HAP-1 (cell line): ENCODE data around the gene FBXW7.

ENCODE experiments used
- DNase-seq, 2 experiments: peaks; one replicate each; pipeline ENCODE4 v3.0.0-alpha.2; 2016 to 2020; ENCODE audit warnings: low spot score in 2 of 2
- H3K27me3 ChIP-seq: fragments of 250-450 bp; sonication (Bioruptor Pico); 2 replicates; pipeline ENCODE4 v1.5.1; 2020; ENCODE audit warnings: low read depth, mild to moderate bottlenecking, moderate library complexity
- H3K36me3 ChIP-seq: fragments of 250-450 bp; sonication (Bioruptor Pico); replicated peaks from 2 replicates; pipeline ENCODE4 v1.5.1; 2020; ENCODE audit warnings: mild to moderate bottlenecking
- H3K4me1 ChIP-seq: fragments of 250-450 bp; sonication (Bioruptor Pico); 2 replicates; pipeline ENCODE4 v1.5.1; 2020; ENCODE audit warnings: mild to moderate bottlenecking
- H3K4me3 ChIP-seq: fragments of 250-450 bp; sonication (Bioruptor Pico); 2 replicates; pipeline ENCODE4 v1.5.1; 2020; ENCODE audit warnings: mild to moderate bottlenecking, moderate library complexity
- H3K9me3 ChIP-seq: fragments of 250-450 bp; sonication (Bioruptor Pico); 2 replicates; pipeline ENCODE4 v1.5.1; 2020; ENCODE audit warnings: mild to moderate bottlenecking, moderate library complexity
- in situ Hi-C: fragments of 300-500 bp; cut with MboI; formaldehyde crosslinking; loops from 3 replicates; pipeline ENCODE4 v1.14.3; 2020; ENCODE audit warnings: low sequenced_read_pairs, inconsistent platforms, mixed read lengths

FBXW7 gene

GRCh38 chr4:152374153-152374552 is 161.7 kb downstream of the FBXW7 start:
- no peak for DNase-seq
- in situ Hi-C loops, result no loop called here
- Histone ChIP-seq H3K4me1 (no peaks in the 10 kb centered on the region), H3K36me3 (no peaks in the 10 kb centered on the region), H3K4me3 (no peak overlapping the region), H3K9me3 (no peaks in the 10 kb centered on the region), H3K27me3 (no peaks in the 10 kb centered on the region)

GRCh38 chr4:152372444-152372843 is 163.4 kb downstream of the FBXW7 start:
- no peaks in the 10 kb centered on the region for H3K9me3 ChIP-seq
- H3K4me1 ChIP-seq, result no peaks in the 10 kb centered on the region
- no peak for DNase-seq
- H3K4me3 ChIP-seq, result no peak overlapping the region
- H3K27me3 ChIP-seq, result no peaks in the 10 kb centered on the region
- H3K36me3 ChIP-seq, result no peaks in the 10 kb centered on the region
- in situ Hi-C loops, result no loop called here

- Histone ChIP-seq H3K4me1 (no peaks in the 10 kb centered on the region), H3K36me3 (no peaks in the 10 kb centered on the region), H3K27me3 (no peaks in the 10 kb centered on the region), H3K9me3 (no peaks in the 10 kb centered on the region), H3K4me3 (no peak overlapping the region)
- in situ Hi-C loops, result no loop called here
- no peak for DNase-seq
Observed at GRCh38 chr4:152369902-152370295, 166.0 kb downstream of the FBXW7 start.

- in situ Hi-C loops, result no loop called here
- Histone ChIP-seq H3K4me3 (no peak overlapping the region), H3K36me3 (no peaks in the 10 kb centered on the region), H3K27me3 (no peaks in the 10 kb centered on the region), H3K4me1 (no peaks in the 10 kb centered on the region), H3K9me3 (no peaks in the 10 kb centered on the region)
- DNase-seq, result no peak
Observed at GRCh38 chr4:152369203-152369901, 166.5 kb downstream of the FBXW7 start.

- H3K4me3 ChIP-seq, result no peak overlapping the region
- no peaks in the 10 kb centered on the region for H3K4me1 ChIP-seq
- no peaks in the 10 kb centered on the region for H3K27me3 ChIP-seq
- no peaks in the 10 kb centered on the region for H3K36me3 ChIP-seq
- no peak for DNase-seq
- in situ Hi-C loops, result no loop called here
- no peaks in the 10 kb centered on the region for H3K9me3 ChIP-seq
Observed at GRCh38 chr4:152368001-152368400, 167.9 kb downstream of the FBXW7 start.

GRCh38 chr4:152364883-152365282 is 171.0 kb downstream of the FBXW7 start:
- no peaks in the 10 kb centered on the region for H3K36me3 ChIP-seq
- no peak overlapping the region for H3K4me3 ChIP-seq
- in situ Hi-C loops, result no loop called here

GRCh38 chr4:152364383-152364782 is 171.5 kb downstream of the FBXW7 start:
- DNase-seq, result no peak
- no peaks in the 10 kb centered on the region for H3K4me1 ChIP-seq
- no peaks in the 10 kb centered on the region for H3K27me3 ChIP-seq
- H3K4me3 ChIP-seq, result no peak overlapping the region
- no peaks in the 10 kb centered on the region for H3K36me3 ChIP-seq
- H3K9me3 ChIP-seq, result no peaks in the 10 kb centered on the region
- in situ Hi-C loops, result no loop called here

More at GRCh38 chr4:152364883-152365282, 171.0 kb downstream of the FBXW7 start:
- DNase-seq, result no peak
- no peaks in the 10 kb centered on the region for H3K27me3 ChIP-seq
- H3K4me1 ChIP-seq, result no peaks in the 10 kb centered on the region
- H3K9me3 ChIP-seq, result no peaks in the 10 kb centered on the region

- DNase-seq, result no peak
- in situ Hi-C loops, result no loop called here
- H3K9me3 ChIP-seq, result no peaks in the 10 kb centered on the region
- no peak overlapping the region for H3K4me3 ChIP-seq
- H3K36me3 ChIP-seq, result no peaks in the 10 kb centered on the region
- no peaks in the 10 kb centered on the region for H3K27me3 ChIP-seq
- H3K4me1 ChIP-seq, result no peaks in the 10 kb centered on the region
Observed at GRCh38 chr4:152363904-152364303, 172.0 kb downstream of the FBXW7 start.

- H3K9me3 ChIP-seq, result no peaks in the 10 kb centered on the region
- H3K4me3 ChIP-seq, result no peak overlapping the region
- H3K27me3 ChIP-seq, result no peaks in the 10 kb centered on the region
- DNase-seq, result no peak
- in situ Hi-C loops, result no loop called here
- no peaks in the 10 kb centered on the region for H3K4me1 ChIP-seq
- H3K36me3 ChIP-seq, result no peaks in the 10 kb centered on the region
Observed at GRCh38 chr4:152363086-152363485, 172.8 kb downstream of the FBXW7 start.

GRCh38 chr4:152360045-152360410 is 175.9 kb downstream of the FBXW7 start:
- Histone ChIP-seq H3K4me3 (no peak overlapping the region), H3K27me3 (no peaks in the 10 kb centered on the region), H3K4me1 (no peaks in the 10 kb centered on the region), H3K36me3 (no peaks in the 10 kb centered on the region), H3K9me3 (no peaks in the 10 kb centered on the region)
- no peak for DNase-seq
- in situ Hi-C loops, result no loop called here

- no peak for DNase-seq
- in situ Hi-C loops, result no loop called here
- H3K4me1 ChIP-seq, result no peaks in the 10 kb centered on the region
Observed at GRCh38 chr4:152359208-152360044, 176.5 kb downstream of the FBXW7 start.

GRCh38 chr4:152357206-152357605 is 178.7 kb downstream of the FBXW7 start:
- H3K36me3 ChIP-seq, result no peaks in the 10 kb centered on the region
- peaks cover 9% of the 10 kb centered on the region for H3K4me1 ChIP-seq
- no peak for DNase-seq
- no peak overlapping the region for H3K4me3 ChIP-seq
- no peaks in the 10 kb centered on the region for H3K27me3 ChIP-seq
- no peaks in the 10 kb centered on the region for H3K9me3 ChIP-seq
- in situ Hi-C loops, result no loop called here

More at GRCh38 chr4:152359208-152360044, 176.5 kb downstream of the FBXW7 start:
- no peaks in the 10 kb centered on the region for H3K9me3 ChIP-seq
- H3K27me3 ChIP-seq, result no peaks in the 10 kb centered on the region
- H3K4me3 ChIP-seq, result no peak overlapping the region
- no peaks in the 10 kb centered on the region for H3K36me3 ChIP-seq

GRCh38 chr4:152356428-152357034 is 179.4 kb downstream of the FBXW7 start:
- Histone ChIP-seq H3K9me3 (no peaks in the 10 kb centered on the region), H3K4me1 (peaks cover 12% of the 10 kb centered on the region), H3K27me3 (no peaks in the 10 kb centered on the region), H3K4me3 (no peak overlapping the region), H3K36me3 (no peaks in the 10 kb centered on the region)
- DNase-seq, result no peak
- in situ Hi-C loops, result no loop called here

- H3K9me3 ChIP-seq, result no peaks in the 10 kb centered on the region
- peak overlapping the region; percentile 34 for H3K4me3 ChIP-seq
- H3K27me3 ChIP-seq, result no peaks in the 10 kb centered on the region
Observed at GRCh38 chr4:152352622-152353116, 183.2 kb downstream of the FBXW7 start.

More at GRCh38 chr4:152352622-152353116, 183.2 kb downstream of the FBXW7 start:
- peak; percentile 84 to 99 for DNase-seq
- Histone ChIP-seq H3K4me1 (peaks cover 48% of the 10 kb centered on the region), H3K36me3 (no peaks in the 10 kb centered on the region)
- in situ Hi-C loops, result no loop called here
